HG03175 (cell line): ENCODE measurements around the gene WDR31.
A peak's percentile ranks its signal among the peaks of the same experiment; 100 is the strongest.
"Not testable (repeated sequence)": the region's sequence is repeated elsewhere in the genome, so short reads cannot be mapped to it uniquely, and the experiment has no call there.

Experiments used
- ATAC-seq: cut with Tn5 transposase; IDR thresholded peaks from one replicate; pipeline ENCODE4 v1.9.1; 2021; ENCODE audit warnings: mild to moderate bottlenecking, moderate library complexity; ENCODE audit not compliant: unreplicated experiment

WDR31 gene

DNA sequence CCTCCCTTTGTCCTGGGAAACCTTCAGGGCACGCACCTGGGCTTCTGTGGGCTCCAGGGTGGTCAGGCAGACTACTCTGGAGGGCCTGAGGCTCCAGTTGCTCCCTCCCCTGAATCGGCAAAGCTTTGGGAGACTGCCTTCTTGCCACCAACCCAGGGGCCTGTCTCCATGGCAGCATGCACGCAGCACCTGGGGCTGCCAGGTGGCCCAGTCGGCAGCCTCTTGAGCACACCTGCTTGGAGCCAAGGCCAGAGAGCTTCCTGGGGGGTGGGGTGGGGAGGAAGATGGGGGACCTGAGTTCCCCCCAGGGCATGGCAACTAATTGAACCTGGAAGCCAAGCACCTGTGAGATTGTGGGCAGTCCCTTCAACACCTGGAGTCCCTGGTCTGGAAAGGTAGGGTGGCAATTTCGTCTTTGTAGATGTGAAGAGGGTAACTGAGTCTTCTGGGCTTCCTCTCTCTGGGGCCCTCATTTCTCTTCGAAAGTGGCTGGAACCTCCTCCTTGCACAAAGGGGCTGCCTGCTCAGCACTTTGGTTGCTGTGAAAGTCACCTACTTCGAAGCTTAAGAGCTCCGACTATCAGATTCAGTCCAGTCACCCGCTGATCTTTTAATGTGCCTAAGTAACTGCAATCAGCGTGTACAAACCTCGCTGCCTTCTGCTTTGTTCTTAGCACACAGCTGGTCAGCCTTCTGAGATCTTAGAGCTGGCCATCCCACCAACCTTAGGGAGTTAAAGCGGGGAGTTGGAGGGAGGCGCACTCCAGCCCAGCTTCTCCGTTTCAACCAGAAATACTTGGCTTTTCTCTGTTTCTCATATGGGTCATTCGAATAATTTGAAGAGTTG, 40.9 kb downstream of the WDR31 start:
- no peak for ATAC-seq

DNA sequence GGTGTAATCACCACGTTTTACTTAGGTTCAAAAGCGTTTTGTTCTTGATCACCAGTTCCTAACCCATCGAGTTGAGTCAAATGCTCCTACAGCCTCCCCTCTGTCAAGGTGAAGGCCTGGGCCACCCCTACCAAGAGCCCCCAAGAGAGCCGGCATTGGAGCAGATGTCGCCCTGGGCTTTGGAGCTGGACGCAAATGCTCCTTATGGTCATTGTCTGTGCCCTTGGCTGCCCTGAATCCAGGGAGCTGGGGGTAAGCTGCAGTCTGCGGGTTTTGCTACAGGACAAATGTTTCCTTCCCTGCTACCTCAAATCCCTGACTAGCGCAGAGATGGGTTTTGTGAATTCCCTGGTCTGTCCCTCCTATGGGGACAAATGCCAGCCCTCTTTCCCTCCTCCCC, 41.8 kb downstream of the WDR31 start:
- no peak for ATAC-seq

DNA sequence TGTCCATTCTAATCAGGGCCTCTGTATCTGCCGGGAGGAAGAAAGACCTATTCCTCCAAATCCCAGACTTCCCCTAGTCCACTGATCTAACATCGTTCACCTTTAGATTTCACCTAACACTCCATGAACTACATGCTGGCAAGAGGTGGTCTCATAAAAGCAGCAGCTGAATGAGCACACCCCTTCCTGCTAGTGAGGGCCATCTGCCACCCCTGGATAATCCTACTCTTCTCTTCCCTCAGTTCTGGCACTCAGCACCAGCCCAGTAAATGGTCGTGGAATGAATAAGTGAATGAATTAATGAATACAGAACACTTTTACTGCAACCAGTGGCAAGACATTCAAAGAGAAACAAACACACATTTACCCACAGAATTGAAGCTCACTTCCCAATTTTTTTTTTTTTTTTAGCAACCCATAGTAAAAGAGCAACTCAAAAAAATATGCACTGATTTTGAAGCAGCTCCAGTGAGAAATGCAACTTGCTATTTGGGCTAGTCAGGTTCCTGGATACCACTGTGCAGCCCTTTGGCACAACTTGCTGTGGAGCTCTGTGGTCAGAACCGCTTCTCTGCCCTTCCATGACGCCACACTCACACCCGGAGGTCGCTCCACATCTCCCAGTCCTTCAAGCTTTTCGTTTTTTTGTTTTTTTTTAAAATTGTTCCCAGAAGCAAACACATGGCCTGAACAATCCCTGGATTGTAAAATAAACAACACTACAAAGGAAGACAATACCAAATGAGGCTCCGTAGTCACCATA, 43.1 kb downstream of the WDR31 start:
- no peak for ATAC-seq

DNA sequence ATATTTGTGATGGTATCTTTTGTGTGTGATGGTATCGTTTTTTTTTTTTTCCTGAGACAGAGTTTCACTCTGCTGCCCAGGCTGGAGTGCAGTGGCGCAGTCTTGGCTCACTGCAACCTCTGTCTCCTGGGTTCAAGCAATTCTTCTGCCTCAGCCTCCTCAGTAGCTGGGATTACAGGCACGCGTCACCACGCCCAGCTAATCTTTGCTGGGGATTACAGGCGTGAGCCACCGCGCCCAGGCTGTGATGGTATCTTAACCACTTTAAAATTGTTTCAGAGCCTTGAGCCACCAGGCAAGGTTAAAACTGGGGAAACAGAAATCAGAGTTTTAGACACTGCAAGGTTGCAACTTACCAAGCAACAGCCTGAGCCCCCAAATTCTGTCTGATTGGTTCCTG, 43.8 kb downstream of the WDR31 start:
- not testable (repeated sequence) for ATAC-seq

DNA sequence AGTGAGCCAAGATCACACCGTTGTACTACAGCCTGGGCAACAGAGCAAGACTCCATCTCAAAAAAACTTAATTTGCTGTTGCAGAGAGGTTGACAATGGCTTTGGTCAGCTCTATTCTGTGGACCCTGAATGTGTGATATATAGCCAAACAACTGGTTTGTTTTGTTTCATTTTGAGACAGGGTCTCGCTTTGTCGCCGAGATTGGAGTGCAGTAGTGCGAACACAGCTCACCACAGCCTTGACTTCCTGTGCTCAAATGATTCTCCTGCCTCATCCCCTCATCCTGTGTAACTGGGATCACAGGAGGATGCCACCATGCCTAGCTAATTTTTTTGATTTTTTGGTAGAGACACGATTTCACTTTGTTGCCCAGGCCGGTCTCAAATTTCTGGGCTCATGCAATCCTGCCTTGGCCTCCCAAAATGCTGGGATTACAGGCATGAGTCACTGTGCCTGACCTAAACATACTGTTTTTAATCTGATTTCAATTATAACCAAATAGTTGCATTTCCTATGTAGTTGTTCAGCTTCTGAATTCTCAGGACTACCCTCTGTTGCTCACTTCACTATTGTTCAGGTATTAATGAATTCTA, 46.7 kb downstream of the WDR31 start:
- ATAC-seq, result no peak

DNA sequence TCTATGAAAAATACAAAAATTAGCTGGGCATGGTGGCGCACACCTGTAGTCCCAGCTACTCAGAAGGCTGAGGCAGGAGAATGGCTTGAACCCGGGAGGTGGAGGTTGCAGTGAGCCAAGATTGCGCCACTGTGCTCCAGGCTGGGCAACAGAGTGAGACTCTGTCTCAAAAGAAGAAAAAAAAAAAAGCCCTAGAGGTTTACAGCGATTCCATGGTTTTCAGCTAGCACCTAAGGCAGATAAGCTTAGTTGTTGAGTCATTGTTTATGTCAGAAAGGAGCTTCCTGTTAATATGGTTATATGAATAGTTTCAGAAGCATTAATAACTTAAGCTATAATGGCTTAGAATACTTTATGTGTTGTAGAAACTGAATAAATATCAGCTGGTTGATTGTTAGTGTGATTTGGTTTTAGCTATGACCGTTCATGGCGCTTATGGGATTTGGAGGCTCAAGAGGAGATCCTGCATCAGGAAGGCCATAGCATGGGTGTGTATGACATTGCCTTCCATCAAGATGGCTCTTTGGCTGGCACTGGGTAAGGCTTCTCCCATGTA, 49.9 kb downstream of the WDR31 start:
- no peak for ATAC-seq

DNA sequence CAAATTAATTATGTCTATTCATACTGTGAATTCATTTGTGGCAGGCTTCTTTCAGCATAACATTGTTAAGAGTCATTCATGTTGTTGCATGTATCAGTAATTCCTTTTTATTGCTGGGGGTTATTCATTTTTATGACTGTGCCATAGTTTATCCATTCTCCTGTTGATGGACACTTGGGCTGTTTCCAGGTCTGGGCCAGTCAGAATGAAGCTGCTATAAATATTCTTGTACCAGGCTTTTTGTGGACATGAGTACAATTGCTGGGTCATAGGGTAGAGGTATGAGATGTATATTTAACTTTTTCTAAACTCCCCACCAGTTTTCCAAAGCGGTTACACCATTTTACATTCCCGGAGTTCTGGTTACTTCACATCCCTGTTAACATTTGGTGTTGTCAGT, 51.0 kb downstream of the WDR31 start:
- ATAC-seq, result no peak

DNA sequence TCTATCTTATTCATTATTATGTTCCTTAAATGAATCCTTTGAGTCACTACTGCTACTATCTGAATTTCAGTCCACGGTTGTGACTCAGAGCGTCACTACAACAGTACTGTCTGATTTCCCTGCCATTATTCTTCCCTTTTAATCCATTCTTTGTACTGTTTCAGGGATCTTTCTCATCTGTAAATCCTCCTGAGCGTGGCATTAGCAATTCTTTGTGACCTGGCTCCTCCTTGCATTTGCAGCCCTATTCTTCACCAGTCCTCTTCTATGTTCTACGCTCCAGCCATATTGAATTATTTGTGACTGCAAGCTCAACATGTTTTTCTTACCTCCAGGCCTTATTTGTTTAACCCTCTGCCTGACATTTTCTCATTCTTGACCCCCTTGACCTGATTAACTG, 58.7 kb downstream of the WDR31 start:
- ATAC-seq, result no peak

DNA sequence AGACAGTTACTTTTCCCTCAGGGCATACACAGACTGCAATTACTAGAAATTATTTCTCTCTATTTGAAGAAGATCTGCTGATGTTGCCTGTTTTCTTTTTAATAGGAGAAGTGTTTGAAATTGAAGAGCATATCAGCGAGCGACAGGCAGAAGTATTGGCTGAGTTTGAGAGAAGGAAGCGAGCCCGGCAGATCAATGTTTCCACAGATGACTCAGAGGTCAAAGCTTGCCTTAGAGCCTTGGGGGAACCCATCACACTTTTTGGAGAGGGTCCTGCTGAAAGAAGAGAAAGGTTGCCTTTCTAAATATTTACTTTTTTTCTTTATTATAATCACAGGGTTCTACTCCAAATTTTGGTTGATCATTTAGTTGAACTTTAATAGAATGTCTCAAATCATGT, 61.2 kb downstream of the WDR31 start:
- no peak for ATAC-seq

DNA sequence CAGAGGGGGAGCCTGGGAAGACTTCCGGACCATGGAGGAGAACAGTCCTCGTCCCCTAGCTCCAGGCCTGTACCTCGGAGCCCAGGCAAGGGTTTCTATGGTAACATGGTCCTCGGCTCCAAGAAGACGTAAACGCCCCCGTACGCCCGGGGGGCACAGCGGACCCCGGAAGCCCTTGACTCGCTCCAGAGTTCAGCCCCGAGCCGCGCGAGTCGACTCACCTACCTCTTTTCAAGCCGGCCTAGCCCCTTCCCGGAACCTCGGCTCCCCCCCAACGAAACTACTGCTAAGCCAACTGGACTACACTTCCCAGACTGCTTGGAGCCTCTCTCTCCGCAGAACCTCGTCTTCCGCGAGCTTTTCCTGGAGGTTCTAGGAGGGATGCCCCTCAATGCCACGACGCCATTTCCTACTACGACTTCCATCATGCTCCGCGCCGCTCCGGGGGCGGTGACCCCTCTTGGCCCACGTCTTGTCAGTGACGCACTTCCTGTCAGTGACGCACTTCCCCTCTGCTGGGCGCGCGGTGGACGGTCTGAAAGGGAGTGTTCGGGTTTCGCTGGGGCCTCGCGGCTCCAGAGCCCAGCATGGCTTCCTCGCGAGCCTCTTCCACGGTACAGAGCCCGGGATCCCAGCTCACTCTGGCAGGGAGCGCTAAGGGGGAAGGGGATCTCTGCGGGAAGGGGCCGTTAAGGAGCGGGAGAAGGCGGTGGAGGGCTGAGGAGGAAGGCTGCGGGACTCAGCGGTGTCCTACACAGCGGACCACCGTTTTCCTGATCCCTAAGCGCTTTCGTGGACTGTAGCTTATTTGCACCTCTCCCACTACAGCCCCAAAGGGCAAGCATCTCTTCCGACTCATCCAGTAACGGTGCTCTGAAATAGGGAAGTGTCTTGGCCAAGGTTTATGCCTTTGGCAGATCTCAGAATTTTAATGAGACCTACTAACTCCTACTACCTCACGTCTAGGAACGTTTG, 64.6 kb downstream of the WDR31 start, which contains the start of the genes CDC26 and PRPF4:
Gene CDC26 (minus strand): TSS at position 416 of the 975 bp plus-strand sequence. CDS start 3,065 bp downstream, outside the sequence.
Gene PRPF4 (plus strand): TSS at position 502 of the 975 bp plus-strand sequence. CDS start 86 bp downstream, at position 588.
- peak; percentile 98 for ATAC-seq

DNA sequence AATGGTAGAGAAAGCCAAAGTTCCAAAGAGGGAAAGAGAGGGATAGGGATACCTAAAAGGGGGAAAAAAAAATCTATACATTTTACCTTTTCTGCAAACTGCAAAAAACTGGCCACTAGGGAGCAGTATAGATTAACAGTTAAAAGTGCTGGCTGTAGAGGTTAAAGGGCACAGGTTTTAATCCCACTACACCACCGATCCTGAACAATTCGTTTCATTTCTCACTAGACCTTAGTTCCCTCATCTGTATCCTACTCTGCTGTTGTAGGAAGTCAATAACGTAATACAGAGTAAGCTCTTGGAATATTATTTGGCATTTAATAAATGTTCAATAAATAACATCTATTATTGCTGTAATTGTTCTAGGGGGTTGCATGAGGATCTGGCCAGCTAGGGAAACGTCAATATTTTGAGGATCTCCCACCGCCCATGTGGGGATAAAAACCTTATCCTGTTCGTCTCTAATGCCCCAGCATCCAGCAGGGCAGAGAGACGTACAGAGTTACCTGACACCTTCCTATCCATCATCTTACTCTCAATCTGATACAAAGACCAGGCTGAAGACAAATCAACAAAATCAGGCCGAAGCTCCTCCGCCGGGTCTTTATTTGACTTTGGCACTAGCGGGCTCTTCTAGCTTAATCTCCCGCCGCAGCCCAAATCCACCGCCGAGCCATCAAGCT, 65.5 kb downstream of the WDR31 start:
- ATAC-seq, result peak; percentile 13

DNA sequence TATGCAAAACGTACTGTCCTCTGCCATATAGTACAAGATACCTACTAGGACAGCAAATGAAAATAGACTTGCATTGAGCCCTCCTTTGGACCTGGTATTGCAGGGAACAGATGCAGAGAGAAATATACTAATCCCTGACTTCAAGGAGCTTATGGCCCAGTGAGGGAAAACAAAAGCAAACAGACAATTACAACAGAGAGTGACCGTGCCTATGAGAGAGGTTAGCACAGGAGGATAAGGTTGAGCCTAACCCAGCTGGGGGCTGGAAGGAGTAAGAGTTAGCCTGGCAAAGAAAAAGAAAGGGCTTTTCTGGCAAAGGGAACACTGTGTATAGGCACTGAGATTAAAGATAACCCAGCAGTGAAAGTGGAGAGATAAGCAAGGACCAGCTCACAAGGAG, 70.2 kb downstream of the WDR31 start:
- ATAC-seq, result no peak

DNA sequence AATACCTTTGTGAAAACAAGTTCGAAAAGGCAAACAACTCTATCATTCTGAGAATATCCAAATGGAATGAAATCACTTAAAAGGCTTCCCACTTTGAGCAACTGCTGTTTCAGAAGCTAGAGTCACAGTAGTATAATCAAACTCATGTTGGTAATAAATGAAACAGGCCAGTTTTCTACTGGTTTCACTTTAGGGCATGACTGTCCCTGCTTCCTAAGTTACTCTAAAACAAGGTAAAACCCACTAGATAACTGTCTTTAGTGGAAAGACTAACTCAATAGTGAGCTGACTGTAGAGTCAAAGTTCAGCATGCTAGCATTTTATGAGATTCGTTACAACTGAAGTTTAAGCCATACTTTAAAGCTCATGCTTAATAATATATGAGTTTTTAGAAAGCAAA, 70.7 kb downstream of the WDR31 start:
- ATAC-seq, result no peak

DNA sequence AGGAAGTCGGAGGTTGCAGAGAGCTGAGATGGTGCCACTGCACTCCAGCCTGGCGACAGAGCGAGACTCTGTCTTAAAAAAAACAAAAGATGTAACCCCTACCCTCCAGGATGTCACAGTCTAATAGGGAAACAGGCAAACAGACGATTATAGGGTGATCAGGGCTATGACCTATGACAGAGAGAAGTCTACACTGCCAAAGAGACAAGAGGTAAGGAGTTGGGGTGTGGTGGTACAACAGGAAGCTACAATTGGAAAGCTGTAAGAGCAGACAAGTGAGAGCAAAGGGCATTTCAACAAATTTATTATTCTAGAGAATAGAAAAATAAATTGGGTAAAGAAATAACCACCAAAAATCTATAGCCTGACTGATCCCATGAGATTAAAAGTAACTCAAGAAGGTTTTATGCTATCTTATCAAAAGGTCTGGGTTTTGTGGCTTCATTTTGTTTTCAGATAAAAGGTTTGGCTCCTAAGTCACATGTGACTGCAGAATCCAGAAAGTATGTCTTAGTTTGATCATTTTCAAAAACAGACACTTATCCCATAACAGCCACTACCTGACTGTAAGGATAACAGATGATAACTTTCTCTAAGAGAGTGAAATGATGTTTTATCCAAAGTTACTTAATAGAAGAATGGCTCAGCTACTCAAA, 72.0 kb downstream of the WDR31 start:
- ATAC-seq, result no peak

DNA sequence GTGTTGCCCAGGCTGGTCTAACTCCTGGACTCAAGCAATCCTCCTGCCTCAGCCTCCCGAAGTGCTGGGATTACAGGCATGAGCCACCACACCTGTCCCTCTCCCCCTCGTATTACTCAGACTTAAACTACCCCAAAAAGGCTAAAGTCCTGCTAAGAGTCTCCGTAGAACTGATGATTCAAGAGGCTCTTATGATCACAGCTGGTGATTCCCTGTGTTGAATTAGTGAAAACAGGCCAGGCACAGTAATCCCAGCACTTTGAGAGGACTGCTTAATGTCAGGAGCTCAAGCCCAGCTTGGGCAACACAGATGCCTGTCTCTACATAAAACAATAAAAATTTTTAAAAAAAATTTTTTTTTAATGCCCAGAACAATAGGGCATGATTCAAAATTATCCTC, 73.9 kb downstream of the WDR31 start:
- no peak for ATAC-seq
